ENCODE measurements around the gene PRKCE.

DNA sequence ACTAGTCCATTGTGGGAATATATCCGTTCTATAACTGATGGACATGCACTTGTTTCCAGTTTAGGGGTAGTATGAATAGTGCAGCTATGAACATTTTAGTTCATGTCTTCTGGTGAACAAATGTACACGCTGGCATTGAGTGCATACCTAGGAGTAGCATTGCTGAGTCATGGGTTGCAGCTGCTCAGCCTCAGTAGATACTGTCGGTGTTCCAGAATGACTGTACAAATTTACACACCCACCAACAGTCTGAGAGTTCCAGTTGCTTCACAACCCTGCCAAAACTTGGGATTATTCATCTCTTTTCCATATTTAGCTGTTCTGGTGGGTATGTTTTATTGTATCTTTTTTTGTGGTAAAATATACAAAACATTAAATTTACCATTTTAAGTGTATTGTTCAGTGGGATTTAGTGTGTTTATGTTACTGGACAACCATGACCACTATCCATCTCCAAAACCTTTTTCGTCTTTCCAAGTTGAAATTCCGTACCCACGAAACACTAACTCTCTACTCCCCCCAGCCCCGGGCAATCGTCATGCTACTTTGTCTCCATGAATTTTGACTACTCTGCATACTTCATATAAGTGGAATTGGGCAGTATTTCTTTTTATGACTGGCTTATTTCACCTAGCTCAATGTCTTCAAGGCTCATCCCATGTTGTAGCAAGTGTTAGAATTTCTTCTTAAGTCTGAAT lies 281.0 kb downstream of the PRKCE start:
- TF ChIP-seq REST (IDR thresholded peaks at IDR 0.05; ENCODE audit: low read depth) (no peak), POLR2A (IDR thresholded peaks at IDR 0.05; ENCODE audit: borderline replicate concordance, extremely low read depth, insufficient read depth, insufficient read length) (no peak), POLR2AphosphoS5 (IDR thresholded peaks at IDR 0.05; ENCODE audit: low read depth, low read length) (no peak), MAX (IDR thresholded peaks at IDR 0.05) (no peak), ZFX (IDR thresholded peaks at IDR 0.05) (no peak), EZH2 (IDR thresholded peaks at IDR 0.05) (no peak), JUND (IDR thresholded peaks at IDR 0.05) (no peak), SP1 (IDR thresholded peaks at IDR 0.05; ENCODE audit: low read depth) (no peak), ELF1 (IDR thresholded peaks at IDR 0.05; ENCODE audit: borderline replicate concordance, low read depth) (no peak), FOSL1 (IDR thresholded peaks at IDR 0.05; ENCODE audit: low read depth) (no peak)
- TF ChIP-seq, protein P1, sequence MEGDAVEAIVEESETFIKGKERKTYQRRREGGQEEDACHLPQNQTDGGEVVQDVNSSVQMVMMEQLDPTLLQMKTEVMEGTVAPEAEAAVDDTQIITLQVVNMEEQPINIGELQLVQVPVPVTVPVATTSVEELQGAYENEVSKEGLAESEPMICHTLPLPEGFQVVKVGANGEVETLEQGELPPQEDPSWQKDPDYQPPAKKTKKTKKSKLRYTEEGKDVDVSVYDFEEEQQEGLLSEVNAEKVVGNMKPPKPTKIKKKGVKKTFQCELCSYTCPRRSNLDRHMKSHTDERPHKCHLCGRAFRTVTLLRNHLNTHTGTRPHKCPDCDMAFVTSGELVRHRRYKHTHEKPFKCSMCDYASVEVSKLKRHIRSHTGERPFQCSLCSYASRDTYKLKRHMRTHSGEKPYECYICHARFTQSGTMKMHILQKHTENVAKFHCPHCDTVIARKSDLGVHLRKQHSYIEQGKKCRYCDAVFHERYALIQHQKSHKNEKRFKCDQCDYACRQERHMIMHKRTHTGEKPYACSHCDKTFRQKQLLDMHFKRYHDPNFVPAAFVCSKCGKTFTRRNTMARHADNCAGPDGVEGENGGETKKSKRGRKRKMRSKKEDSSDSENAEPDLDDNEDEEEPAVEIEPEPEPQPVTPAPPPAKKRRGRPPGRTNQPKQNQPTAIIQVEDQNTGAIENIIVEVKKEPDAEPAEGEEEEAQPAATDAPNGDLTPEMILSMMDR (IDR thresholded peaks at IDR 0.05 in 2 of 3, conservative IDR thresholded peaks at IDR 0.05 in 1 of 3; ENCODE audit: borderline replicate concordance in 1 of 3, insufficient read depth in 1 of 3, low read depth in 2 of 3, low read length in 2 of 3) = no peak
- TF ChIP-seq, protein P2, sequence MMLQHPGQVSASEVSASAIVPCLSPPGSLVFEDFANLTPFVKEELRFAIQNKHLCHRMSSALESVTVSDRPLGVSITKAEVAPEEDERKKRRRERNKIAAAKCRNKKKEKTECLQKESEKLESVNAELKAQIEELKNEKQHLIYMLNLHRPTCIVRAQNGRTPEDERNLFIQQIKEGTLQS (IDR thresholded peaks at IDR 0.05) = no peak
